Measurements from ENCODE around the gene KLK7.

DNA sequence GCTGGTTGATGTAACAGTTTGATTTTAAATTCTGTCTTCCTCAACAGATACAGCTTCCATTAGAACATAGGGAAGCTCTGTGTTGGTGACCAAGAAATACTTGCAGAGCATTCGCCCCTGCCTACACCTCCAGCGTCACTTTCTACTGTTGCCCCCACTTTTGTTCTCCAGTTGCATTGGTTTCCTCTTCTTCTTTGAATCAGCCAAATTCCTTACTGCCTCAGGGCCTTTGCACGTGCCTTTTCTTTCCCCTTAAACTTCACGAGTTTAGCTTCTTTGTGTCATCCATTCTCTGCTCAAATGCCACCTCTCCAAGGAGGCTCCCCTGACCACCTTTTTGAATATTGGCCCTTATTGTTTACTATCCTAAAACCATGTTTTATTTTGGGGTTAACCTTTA lies 36.6 kb downstream of the KLK7 start:
- TF ChIP-seq, protein P1, sequence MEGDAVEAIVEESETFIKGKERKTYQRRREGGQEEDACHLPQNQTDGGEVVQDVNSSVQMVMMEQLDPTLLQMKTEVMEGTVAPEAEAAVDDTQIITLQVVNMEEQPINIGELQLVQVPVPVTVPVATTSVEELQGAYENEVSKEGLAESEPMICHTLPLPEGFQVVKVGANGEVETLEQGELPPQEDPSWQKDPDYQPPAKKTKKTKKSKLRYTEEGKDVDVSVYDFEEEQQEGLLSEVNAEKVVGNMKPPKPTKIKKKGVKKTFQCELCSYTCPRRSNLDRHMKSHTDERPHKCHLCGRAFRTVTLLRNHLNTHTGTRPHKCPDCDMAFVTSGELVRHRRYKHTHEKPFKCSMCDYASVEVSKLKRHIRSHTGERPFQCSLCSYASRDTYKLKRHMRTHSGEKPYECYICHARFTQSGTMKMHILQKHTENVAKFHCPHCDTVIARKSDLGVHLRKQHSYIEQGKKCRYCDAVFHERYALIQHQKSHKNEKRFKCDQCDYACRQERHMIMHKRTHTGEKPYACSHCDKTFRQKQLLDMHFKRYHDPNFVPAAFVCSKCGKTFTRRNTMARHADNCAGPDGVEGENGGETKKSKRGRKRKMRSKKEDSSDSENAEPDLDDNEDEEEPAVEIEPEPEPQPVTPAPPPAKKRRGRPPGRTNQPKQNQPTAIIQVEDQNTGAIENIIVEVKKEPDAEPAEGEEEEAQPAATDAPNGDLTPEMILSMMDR (IDR thresholded peaks at IDR 0.05; ENCODE audit: insufficient read depth, low read length, poor library complexity, severe bottlenecking), result no peak
- no peak for TF ChIP-seq EZH2phosphoT487 (conservative IDR thresholded peaks at IDR 0.05; ENCODE audit: low read length)

All from SU-DHL-6 (cell line).